H4 (cell line): ENCODE results near the gene CAMK2A. TPM values are rescaled to one million over a fixed set of nuclear protein-coding genes. Genes with fewer than 3 reads are reported as not detected.

Source experiments
- DNase-seq: peaks from one replicate; pipeline ENCODE4 v3.0.0-alpha.2; 2015; ENCODE audit warnings: low spot score
- total RNA-seq: library from RNA; depleted of rRNA; stranded (reverse); fragments of >200 nt; shearing (Covaris generic); gene quantifications from 2 replicates; pipeline ENCODE4 v1.2.3, GENCODE V29; 2014

The CAMK2A gene
- total RNA-seq, 1 experiment from 2014 or later, result 0.02 TPM

DNA sequence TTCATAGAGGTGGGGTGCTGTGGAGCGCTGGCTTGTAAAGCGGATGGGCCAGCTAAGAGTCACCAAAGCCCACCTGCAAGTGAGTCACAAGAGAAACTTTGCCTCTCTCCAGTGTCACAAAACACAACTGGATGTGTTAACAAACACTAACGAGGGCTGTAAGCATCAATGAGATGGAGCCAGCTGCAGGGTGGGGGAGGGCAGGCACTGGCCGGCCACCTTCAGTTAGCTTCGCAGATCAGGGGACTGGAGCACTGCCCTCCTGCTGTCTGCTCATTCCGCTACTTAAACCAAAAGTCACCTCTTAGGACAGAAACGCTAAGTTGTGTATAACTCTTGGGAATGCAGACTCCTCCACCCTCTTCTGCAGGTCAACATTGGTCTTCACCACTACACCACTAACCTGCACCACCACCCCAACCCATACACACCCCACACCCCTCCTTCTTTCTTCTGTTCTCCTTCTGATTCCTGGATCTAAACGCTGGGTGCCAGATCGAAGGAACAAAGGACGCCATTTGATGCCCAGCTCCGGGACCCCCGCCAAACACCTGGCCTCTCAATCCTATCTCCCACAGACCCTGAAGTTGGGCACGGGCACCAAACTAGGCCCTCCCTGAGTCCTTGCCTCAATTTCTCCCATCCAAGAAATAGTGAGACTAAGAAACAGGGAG is 11.1 kb upstream of the CAMK2A start:
- no peak for DNase-seq

GRCh38 chr5:150299571-150300327 is 10.2 kb upstream of the CAMK2A start:
- no peak for DNase-seq

DNA sequence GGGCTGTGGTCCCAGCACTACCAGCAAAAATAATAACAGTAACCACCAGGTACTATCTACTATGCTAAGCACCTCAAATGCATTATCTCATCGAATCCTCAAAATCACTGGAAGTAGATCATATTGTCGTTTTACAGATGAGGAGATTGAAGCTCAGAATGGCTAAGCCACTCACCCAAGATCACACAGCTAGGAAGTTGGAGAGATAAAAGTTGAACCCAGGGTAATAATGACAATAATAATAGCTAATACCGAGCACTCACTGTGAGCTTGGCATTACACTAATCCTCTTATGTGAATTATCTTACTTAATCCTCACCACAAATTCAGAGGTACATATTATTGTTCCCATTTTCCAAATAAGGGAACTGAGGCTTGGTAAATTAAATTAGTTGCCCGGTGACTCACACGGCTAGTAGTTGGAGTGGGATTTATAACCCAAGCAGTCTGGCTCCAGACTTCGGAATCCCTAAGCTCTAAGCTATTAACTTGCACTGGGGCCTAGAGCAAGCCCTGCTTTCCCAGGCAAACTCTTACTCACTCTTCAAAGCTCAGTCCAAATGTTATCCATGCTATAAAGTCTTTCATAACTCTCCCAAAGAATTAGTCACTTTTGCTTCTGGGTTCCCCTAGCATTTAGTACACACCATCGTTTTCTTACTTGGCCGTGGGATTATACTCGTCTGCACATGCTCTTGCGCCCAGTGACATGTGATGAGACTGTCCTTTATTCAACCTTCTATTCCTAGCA is 9.3 kb upstream of the CAMK2A start:
- peak; percentile 75 for DNase-seq

DNA sequence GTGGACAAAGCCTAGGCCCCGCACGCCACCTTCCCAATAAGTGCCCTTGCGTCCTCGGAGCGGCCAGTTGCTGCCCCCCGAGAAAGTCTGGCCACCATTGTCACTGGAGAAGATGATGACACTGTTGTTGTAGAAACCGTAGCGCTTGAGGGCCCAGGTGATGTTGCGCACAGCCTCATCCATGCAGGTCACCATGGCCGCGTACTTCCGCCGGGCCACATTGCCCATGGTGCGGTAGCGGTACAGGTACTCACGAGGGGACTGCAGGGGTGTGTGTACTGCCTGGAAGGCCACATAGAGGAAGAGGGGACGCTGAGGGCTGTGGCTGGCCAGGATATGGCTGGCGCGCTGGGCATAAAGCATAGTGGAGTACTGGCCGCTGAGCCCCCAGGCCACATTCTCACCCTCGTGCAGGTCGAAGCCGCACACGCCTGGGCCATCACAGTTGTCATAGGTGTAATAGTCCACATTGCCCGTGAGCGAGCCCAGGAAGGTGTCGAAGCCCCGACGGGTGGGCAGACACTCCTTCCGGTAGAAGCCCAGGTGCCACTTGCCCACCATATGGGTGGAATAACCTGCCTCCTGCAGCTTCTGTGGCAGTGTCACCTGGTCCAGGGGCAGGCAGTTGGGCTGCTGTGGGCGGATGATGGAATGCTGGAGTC is 8.5 kb upstream of the CAMK2A start:
- no peak for DNase-seq

DNA sequence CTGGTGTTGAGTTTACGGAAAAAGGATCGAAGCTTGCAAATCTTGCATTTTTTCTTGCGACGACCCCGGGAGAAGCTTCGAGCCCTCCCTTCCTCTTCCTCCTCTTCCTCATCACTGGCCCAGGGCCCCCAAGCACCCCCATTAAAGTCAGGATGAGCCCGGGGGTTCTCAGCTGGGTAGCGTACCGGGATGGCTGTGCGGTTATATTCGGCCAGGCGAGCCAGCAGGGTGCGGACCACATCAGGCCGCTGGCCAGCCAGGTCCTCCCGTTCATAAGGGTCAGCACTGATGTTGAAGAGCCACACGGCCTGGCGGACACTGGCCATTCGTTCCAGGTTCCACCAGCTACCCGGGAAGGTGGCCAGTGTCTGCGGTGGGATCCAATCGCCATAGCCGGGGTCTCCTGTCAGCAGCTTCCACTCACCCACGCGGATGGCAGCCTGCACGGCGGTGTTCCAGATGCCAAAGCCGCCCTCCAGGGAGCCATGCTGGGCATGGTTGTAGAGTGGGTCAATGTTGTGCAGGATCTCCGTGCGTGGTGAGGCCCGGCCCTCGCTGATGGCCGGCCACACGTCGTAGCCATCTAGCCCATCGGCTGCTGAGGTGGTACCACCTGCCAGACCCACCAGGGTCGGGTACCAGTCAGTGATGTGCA is 7.8 kb upstream of the CAMK2A start:
- no peak for DNase-seq

GRCh38 chr5:150296496-150296895 is 6.9 kb upstream of the CAMK2A start:
- no peak for DNase-seq

GRCh38 chr5:150295741-150296486 is 6.3 kb upstream of the CAMK2A start:
- DNase-seq, result no peak

GRCh38 chr5:150295172-150295634 is 5.6 kb upstream of the CAMK2A start:
- DNase-seq, result peak; percentile 55

DNA sequence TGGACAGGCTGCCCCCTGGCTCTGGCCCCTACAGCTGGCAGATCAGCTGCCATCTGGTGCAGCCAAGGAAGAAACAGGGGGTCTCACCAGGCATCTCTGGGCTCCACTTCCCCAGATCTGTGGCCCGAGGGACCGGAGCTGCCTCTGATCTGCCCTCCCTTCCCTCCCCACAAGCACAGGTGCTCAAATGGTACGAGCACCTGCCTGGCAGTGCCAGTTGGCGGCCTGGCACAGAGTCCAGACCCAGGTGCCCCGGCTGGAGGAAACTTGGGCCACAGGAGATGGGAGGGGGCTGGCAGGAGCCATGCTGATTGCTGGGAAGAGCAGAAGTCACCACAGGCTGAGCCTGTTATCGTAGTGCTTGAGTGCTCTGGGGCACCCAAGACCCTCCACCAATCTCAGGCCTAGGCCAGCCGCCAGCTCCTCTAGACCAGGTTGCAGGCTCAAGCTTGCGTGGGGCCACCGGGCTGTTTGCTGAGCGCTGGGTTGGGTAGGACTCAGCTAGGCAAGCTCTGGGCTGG is 5.0 kb upstream of the CAMK2A start:
- no peak for DNase-seq

DNA sequence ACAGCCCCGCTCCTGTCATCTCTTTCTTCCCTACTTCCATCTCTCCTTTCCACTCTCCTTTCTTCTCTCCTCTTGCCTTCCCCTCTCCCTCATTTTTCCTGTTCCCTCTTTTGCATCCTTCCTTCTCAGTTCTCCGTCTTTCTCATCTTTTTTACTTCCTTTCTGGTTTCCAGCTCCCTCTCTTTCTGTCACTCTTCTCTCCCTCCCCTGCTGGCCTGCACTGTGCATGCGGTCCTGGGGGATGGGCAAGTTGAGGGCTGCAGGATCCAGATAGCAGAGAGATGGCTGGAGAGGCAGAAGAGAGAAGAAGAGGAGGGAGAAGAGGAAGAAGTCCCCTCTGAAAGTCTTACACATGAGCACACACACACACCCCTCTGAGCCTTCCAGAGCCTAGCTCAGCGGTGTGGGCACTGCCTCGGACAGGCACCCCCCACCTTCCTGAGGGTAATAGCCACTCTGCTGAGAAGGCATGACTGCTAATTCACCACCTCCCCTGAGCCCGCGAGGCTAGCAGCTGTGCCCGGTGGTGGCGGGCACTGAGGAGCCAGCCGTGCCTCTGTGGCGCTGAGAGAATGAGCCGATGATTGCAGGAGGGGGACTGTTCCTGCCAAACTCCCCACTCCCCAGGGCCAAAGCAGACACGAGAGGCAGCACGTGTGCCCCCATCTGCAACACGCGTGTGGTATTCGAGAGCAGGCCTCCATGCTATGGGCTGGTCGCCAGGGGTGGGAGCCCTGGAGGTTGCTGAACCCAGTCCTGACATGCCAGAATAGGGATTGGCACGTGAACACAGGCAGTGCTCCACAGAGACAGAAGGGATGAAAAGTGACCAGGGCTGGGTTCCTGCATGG is 3.7 kb upstream of the CAMK2A start:
- no peak for DNase-seq

DNA sequence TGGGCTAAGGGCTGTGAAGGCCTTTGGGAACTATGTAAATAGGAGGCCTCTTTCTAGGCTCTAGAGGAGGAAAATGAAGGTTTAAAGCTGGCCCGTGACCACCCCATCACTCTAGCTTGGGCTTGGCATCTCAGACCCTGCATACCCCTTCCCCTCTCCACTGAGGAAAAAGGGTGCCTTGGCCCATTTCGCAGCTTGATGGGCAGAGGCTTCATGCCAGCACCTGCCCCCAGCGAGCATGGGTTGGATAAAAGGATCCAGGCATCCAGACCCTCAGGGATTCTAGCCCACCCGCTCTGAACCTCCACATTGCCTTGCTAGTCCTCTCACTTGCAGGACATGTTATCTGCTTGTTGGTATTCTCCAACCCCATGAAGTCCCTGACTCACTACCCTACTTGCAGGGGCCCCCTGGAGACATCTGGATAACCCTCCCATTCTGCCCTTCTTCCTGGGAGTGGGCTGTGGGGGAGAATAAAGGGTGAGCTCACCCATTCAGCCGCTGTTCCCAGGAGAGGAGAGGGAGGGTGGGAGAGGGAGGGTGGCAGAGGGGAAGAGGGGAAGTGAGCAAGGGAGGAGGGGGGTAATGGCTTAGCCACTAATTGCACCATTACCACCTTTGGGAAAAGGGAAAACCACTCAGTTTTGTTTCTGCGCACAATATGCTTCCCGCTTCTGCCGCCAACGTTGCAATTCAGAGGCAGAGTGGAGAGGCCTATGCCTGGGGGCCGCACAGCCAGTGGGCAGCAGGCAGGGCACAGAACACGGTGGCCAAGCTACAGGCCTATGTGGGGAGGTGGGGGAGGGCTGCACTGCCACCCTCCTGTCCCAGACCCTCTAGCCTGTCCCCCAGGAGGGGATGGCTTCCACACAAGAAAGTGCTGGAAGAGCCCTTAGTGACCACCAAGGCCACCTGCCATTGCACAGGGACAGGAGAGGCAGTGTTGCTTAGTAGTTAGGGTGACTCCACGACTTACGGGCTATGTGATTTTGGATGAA is 2.1 kb upstream of the CAMK2A start:
- no peak for DNase-seq

DNA sequence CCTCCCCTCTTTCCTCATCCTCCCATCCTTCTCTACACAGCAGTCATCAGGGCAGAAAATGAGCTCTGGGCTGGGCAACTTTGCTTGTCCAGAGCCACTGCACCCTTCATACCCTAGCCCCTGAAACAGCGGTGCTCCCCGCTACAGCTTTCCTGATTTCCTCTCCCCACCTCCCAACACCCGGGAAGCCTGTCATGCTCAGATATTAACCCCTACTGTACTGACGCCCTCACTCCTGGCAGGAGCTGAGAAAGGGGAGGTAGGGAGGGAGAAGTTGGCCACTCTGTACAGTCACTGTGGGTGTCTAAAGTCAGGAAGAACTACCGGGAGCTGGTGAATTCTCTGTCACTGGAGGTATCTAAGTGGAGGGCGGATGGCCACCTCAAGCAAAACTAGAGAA is 782 bp downstream of the CAMK2A start:
- no peak for DNase-seq

DNA sequence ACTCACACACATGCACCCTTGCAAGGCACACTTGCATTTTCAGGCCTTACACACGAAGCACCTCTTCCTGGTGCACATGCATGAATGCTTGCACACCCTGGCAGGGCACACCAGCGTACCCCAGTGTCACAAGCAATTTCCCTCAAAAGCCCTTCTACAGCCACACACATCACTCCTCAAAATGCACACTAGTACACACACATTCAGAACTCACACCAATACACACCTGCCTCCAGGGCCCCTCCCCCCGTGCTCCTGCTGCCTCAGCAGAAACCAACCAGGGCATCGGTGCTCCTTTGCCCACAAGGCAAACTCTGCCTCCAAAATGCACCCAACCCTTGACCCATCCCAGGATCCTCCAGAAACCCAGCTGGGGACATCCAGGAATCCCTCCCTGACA is 1.2 kb downstream of the CAMK2A start:
- DNase-seq, result no peak

DNA sequence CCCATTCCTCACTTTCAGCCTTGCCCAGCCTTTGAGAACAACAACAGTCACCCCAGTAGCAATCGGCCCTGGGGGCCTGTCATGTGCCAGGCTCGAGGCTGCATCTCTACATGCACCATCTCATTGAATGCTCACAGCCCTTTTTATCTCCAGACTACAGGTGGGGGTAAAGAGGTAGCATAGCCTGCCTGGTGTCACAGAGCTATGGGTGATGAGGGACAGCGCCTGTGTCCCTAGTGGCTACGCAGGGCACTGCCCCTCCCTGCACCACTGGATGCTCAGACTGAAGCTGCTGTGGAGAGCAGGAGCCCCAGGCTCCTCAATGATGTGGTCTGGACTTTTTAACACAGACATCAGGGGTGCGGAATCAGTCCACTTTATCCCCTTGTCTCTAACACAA is 2.8 kb downstream of the CAMK2A start:
- no peak for DNase-seq

DNA sequence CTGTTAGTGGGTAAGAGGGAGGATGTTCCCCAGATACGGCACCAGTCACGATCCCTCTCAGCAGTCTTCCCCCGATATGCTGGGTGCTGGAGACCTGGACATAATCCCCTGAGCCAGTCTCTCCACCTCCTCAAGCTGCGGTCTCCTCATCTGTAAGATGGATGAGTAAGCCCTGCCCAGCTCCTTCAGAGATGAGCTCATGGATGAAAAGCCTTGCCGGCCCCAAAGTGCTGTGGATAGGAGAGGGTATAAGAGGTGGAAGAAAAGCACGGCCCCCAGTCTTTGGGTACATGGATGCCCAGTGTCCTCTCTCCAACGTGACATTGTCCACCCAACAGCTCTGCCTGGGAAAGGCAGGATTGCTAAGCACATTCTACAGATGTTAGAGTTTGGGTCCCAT is 4.5 kb downstream of the CAMK2A start:
- DNase-seq, result no peak

DNA sequence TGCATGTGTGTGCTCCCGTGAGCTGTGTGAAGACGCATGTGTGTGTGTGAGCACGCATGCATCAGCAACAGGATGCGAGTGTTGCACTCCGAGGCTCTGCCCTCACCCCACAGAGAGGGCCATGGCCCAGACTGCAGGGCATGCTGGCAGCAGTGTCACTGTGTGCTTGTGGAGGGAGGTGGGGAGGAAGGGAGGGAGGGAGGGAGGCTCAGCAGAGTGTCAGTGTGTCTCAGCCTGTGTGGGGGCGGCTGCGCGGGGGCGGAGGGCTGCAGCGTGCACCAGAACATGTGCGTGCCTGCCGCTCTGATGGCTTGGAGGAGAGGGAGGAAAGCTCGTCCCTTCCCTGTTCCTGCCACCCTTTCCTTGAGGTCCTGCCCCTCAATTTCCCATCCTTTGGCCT is 5.3 kb downstream of the CAMK2A start:
- DNase-seq, result no peak

DNA sequence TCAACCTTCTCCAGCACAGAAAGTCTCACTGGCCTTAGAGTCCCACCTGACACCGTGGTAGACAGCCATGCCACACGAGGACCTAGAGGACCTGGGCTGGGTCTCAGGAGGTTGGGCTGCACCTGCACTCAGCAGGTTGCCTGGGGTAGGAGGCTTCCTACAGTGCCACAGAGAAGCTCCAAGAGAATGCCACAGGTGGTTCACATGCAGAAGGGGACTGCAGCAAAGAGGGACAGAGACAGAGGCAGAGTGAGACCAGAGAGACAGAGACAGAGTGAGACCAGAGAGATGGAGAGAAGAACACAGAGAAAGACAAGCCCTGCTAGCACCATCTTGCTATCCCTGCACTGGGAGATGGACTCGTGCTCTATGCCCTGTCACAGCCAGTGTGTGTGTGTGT is 5.7 kb downstream of the CAMK2A start:
- no peak for DNase-seq

DNA sequence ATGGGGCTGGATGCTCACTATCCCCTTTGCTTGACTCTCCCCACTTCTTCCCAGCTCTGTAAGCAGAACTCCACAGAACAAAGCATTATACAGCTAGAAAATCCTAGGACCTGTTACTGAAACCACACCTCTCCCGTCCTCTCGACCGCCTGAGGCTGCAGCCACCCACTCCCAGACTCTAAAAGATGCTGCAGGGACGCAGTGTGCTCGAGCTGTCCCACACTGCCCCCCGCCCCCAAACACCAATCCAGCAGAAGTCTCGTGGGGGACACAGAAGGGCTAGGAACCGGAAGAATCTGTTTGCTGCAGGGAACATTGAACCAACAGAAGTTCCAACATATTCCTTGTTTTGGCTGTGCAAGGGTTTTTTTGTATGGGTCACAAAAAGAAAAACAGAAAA is 7.6 kb downstream of the CAMK2A start:
- DNase-seq, result no peak
